ENCODE data around the gene FRMD3.

The FRMD3 gene

DNA sequence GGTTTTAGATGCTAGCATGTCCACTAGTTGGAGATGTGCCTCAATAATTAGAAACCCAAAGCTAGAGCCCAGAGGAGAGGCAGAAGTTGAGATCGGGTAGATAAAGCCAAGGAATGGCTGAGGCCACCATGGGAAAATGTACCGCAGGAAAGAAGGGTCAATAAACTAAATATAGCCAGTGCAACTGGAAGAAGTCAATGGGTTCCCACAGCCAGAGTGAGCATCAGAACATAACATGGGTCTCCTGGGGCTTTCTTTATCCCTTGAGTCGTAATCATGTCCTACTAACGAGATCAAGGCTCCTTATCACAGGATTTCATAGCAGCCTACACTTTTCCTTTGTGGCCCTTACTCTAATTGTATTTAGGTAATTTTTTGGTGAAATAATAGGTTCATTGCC is 61.7 kb downstream of the FRMD3 start:
- TF ChIP-seq, protein P1, sequence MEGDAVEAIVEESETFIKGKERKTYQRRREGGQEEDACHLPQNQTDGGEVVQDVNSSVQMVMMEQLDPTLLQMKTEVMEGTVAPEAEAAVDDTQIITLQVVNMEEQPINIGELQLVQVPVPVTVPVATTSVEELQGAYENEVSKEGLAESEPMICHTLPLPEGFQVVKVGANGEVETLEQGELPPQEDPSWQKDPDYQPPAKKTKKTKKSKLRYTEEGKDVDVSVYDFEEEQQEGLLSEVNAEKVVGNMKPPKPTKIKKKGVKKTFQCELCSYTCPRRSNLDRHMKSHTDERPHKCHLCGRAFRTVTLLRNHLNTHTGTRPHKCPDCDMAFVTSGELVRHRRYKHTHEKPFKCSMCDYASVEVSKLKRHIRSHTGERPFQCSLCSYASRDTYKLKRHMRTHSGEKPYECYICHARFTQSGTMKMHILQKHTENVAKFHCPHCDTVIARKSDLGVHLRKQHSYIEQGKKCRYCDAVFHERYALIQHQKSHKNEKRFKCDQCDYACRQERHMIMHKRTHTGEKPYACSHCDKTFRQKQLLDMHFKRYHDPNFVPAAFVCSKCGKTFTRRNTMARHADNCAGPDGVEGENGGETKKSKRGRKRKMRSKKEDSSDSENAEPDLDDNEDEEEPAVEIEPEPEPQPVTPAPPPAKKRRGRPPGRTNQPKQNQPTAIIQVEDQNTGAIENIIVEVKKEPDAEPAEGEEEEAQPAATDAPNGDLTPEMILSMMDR (IDR thresholded peaks at IDR 0.05; ENCODE audit: extremely low read depth, missing control alignments) = no peak
- no peak for DNase-seq (ENCODE audit: low spot score)

DNA sequence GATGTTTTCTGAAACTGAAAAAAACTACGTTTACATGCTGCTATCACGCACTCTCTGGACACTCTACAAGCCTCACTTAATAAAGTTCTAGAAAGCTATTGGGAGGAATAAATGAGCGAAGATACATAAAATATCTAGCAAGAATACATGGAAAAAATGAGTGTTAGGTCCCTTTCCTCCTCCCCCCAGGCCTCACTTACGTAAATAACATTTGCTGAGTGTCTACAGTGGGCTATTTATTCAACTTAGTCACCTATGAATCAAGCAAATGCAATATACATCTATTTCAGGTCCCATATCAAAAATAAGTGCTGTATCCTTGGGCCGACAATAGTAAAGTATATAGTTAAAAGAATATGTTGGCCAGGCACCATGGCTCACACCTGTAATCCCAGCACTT is 62.5 kb downstream of the FRMD3 start:
- TF ChIP-seq, protein P1 (IDR thresholded peaks at IDR 0.05; ENCODE audit: extremely low read depth, missing control alignments) = no peak
- no peak for DNase-seq (ENCODE audit: low spot score)

DNA sequence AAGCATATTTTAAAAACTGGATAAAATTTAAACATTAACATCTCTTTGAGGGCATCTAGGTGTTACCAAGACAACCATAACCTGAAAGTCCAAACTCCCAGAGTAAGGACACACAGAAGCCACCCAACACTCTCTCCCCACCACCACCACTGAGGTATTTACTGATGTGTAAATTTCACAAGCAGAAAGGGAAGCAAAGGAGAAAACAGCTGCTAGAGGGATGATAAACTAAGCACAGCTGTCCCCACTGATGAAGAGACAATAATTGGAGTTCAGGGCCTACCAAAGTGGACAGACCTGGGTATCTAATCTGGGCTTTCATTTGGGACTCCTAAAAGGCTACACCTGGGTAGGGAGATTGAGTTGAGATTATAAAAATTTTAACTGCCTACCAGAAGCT is 63.6 kb downstream of the FRMD3 start:
- DNase-seq (ENCODE audit: low spot score) = no peak

DNA sequence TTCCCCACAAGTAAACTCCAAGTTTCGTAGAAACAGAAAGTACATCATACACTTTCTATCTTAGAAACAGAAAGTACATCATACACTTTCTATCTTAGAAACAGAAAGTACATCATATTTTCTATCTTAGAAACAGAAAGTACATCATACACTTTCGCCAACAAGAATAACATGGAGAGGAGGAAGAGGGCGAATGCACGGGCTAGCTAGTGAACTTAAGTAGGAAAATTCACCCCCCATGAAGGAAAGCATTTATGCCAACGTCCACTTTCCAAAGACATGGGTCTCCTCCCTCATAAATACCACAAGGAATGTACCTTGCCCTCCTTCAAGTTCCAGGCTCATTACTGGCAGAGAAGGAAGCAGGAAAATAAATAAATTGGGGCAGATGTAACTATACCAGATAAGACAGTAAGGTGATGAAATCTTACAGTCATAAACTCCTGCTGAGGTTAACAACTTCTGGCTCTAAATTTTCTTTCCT is 64.7 kb downstream of the FRMD3 start:
- peak; percentile 28 for DNase-seq (ENCODE audit: low spot score)

More for the DNA sequence above, 63.6 kb downstream of the FRMD3 start:
- TF ChIP-seq, protein P1 (IDR thresholded peaks at IDR 0.05; ENCODE audit: extremely low read depth, missing control alignments) = no peak

DNA sequence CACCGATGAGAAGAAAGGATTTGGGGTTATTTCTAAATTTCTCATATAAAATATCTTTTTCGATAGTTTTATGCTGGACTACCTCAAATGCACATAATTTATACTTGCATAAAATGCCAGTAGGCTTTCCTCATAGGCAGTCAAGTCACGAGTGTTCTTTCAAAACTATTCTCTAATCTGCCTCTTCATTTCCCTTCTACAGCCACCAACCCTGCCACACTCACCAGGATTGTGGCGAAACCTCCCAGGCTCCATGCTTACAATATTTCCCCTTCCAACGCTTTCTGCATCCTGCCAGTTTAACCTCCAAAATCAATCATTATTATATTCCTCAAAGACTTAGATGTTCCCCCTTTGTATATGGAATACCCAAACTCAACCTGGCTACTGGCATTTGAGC is 65.4 kb downstream of the FRMD3 start:
- TF ChIP-seq, protein P1 (IDR thresholded peaks at IDR 0.05; ENCODE audit: extremely low read depth, missing control alignments) = no peak
- DNase-seq (ENCODE audit: low spot score) = no peak

More for the DNA sequence above, 64.7 kb downstream of the FRMD3 start:
- TF ChIP-seq, protein P1 (IDR thresholded peaks at IDR 0.05; ENCODE audit: extremely low read depth, missing control alignments) = no peak

DNA sequence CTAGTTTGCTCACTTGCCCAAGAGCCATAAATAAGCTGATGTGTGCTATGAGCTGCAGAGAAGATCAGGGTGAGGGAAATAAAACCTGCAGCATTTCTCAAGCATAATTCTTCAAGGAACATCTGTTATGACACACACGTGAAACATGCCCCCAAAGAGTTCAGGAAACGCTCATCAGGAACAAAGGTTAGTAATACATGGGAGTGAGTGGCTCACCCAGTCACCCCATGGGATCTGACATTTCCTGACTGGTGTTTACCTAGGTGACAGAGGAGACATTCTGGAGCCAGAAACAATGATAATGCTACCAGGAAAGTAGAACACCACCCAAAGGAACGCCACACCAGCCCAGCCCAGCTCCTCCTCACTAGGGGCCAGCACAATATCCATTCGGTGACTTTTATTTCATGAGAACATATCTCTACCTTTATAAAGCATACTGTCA is 66.0 kb downstream of the FRMD3 start:
- TF ChIP-seq, protein P1 (IDR thresholded peaks at IDR 0.05; ENCODE audit: extremely low read depth, missing control alignments) = no peak
- no peak for DNase-seq (ENCODE audit: low spot score)

DNA sequence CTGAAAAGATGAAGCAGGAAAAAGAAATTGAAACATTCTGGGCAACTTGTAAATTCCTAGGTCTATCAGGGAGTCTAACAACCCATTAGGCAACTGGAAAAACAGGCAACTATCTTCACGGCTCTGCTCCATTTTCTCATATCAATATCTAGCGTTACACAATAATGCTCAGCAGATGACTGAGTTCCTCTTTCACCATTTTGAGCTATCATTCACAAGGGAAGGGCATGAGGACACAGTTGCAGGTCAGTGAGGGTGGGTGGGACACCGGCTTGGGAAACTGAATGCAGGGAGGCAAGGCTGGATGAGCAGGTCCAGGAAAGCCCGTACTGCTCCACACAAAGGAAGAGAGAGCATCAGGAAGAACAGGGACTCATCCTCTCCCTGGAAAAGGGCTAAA is 67.0 kb downstream of the FRMD3 start:
- TF ChIP-seq, protein P1 (IDR thresholded peaks at IDR 0.05; ENCODE audit: extremely low read depth, missing control alignments) = no peak
- no peak for DNase-seq (ENCODE audit: low spot score)

Data from GM20000 (cell line).